Calu3 (cell line): Measurements from ENCODE around the gene CCL7. TPM values are rescaled to one million over a fixed set of nuclear protein-coding genes. Genes with fewer than 3 reads are reported as not detected.

Source experiments
- BruUV-seq: library from RNA; stranded (reverse); fragments of 400-500 nt; replicated peaks from 2 replicates; lab custom pipeline; 2021; lab: Mats Ljungman, UMichigan
- CTCF ChIA-PET: fragments of 300-600 bp; sonication (Branson Sonifier 250); formaldehyde crosslinking; loops from one replicate; lab custom pipeline; 2022; ENCODE audit warnings: antibody characterized with exemption; lab: Charles Lee
- DNase-seq: peaks from one replicate; pipeline ENCODE4 v3.0.0; 2022
- H3K27ac Mint-ChIP-seq: one replicate; pipeline ENCODE4 v1.8.0; 2022; ENCODE audit warnings: mixed read lengths; ENCODE audit not compliant: unreplicated experiment
- H3K27me3 Mint-ChIP-seq: one replicate; pipeline ENCODE4 v1.8.0; 2022; ENCODE audit warnings: mixed read lengths; ENCODE audit not compliant: unreplicated experiment
- H3K36me3 Mint-ChIP-seq: one replicate; pipeline ENCODE4 v1.8.0; 2022; ENCODE audit warnings: mild to moderate bottlenecking, moderate library complexity, mixed read lengths; ENCODE audit not compliant: insufficient read depth, unreplicated experiment
- H3K4me1 Mint-ChIP-seq: one replicate; pipeline ENCODE4 v1.8.0; 2022; ENCODE audit warnings: mild to moderate bottlenecking, low read depth, mixed read lengths; ENCODE audit not compliant: unreplicated experiment
- H3K4me3 Mint-ChIP-seq: one replicate; pipeline ENCODE4 v1.8.0; 2022; ENCODE audit warnings: mild to moderate bottlenecking, low read depth, moderate library complexity, mixed read lengths; ENCODE audit not compliant: unreplicated experiment
- H3K9me3 Mint-ChIP-seq: one replicate; pipeline ENCODE4 v1.8.0; 2022; ENCODE audit warnings: low read depth, mixed read lengths; ENCODE audit not compliant: unreplicated experiment
- CTCF ChIP-seq: fragments of 200-600 bp; IDR thresholded peaks from one replicate; pipeline ENCODE4 v1.8.0; 2022; ENCODE audit warnings: antibody characterized with exemption; ENCODE audit not compliant: unreplicated experiment
- intact Hi-C: fragments of 100-400 bp; cut with micrococcal nuclease; formaldehyde crosslinking; loops from one replicate; pipeline ENCODE4 v1.10.0; 2022; ENCODE audit not compliant: unreplicated experiment
- total RNA-seq: library from RNA; stranded (reverse); gene quantifications from 2 replicates; pipeline ENCODE4 v1.2.3, GENCODE V29; 2022

CCL7 gene
- total RNA-seq, 1 experiment from 2014 or later, result not detected

DNA sequence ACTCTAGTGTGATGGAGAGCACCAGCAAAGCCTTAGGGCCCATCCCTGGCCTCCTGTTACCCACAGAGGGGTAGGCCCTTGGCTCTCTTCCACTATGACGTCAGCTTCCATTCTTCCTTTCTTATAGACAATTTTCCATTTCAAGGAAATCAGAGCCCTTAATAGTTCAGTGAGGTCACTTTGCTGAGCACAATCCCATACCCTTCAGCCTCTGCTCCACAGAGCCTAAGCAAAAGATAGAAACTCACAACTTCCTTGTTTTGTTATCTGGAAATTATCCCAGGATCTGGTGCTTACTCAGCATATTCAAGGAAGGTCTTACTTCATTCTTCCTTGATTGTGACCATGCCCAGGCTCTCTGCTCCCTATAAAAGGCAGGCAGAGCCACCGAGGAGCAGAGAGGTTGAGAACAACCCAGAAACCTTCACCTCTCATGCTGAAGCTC, 49.0 kb downstream of the CCL7 start, which contains the start of gene CCL8:
Gene CCL8 (plus strand): TSS at position 397 of the 445 bp plus-strand sequence. CDS start 67 bp downstream, outside the sequence.
- Mint-ChIP-seq H3K36me3 (no peaks in the 10 kb centered on the region), H3K4me3 (no peak within 1 kb of the TSS), H3K4me1 (no peaks in the 10 kb centered on the region), H3K27me3 (peaks cover 78% of the 10 kb centered on the region), H3K9me3 (no peaks in the 10 kb centered on the region), H3K27ac (no peak within 1 kb of the TSS)
- BruUV-seq, result no TSS peak
- no peak for DNase-seq
- TF ChIP-seq CTCF, result no peak
- CTCF ChIA-PET, result no interaction called here
- intact Hi-C loops, result no loop called here

Other genes with a start within 250 kb of the CCL7 start
- 1.8 and 6.0 TPM in 2 replicates for gene CCL2, start 14.9 kb upstream of the CCL7 start, total RNA-seq
- not detected in 2 replicates for gene CCL11, start 15.5 kb downstream of the CCL7 start, total RNA-seq
- not detected in 2 replicates for gene CCL8, start 49.2 kb downstream of the CCL7 start, total RNA-seq
- gene CCL13, start 86.3 kb downstream of the CCL7 start, total RNA-seq, result not detected in 2 replicates
- gene CCL1, start 93.0 kb downstream of the CCL7 start, total RNA-seq, result not detected in 2 replicates